ENCODE results near the gene SCART1.
"Not testable (repeated sequence)": the region's sequence is repeated elsewhere in the genome, so short reads cannot be mapped to it uniquely, and the experiment has no call there.

SCART1 gene

GRCh38 chr10:133456041-133456951 lies 2.6 kb downstream of the SCART1 start:
- no peak for DNase-seq

GRCh38 chr10:133457100-133457841 lies 3.5 kb downstream of the SCART1 start:
- DNase-seq, result no peak

- DNase-seq, result no peak
Observed at GRCh38 chr10:133458021-133458709, 4.4 kb downstream of the SCART1 start.

GRCh38 chr10:133458710-133459453 lies 5.1 kb downstream of the SCART1 start:
- no peak for DNase-seq

- DNase-seq, result no peak
Observed at GRCh38 chr10:133459454-133460207, 5.9 kb downstream of the SCART1 start.

- no peak for DNase-seq
Observed at GRCh38 chr10:133460208-133460769, 6.5 kb downstream of the SCART1 start.

GRCh38 chr10:133461027-133461426 lies 7.3 kb downstream of the SCART1 start:
- no peak for DNase-seq

- no peak for DNase-seq
Observed at GRCh38 chr10:133461841-133462240, 8.1 kb downstream of the SCART1 start.

- no peak for DNase-seq
Observed at GRCh38 chr10:133462512-133463305, 9.0 kb downstream of the SCART1 start.

- DNase-seq, result no peak
Observed at GRCh38 chr10:133464582-133465031, 10.9 kb downstream of the SCART1 start.

- DNase-seq, result no peak
Observed at GRCh38 chr10:133465191-133465949, 11.6 kb downstream of the SCART1 start.

- no peak for DNase-seq
Observed at GRCh38 chr10:133465950-133466474, 12.3 kb downstream of the SCART1 start.

- DNase-seq, result no peak
Observed at GRCh38 chr10:133466683-133467275, 13.0 kb downstream of the SCART1 start.

- no peak for DNase-seq
Observed at GRCh38 chr10:133467286-133467911, 13.7 kb downstream of the SCART1 start.

- DNase-seq, result not testable (repeated sequence)
Observed at GRCh38 chr10:133469205-133469604, 15.5 kb downstream of the SCART1 start.

GRCh38 chr10:133471300-133472109 lies 17.8 kb downstream of the SCART1 start:
- no peak for DNase-seq

- no peak for DNase-seq
Observed at GRCh38 chr10:133473270-133473669, 19.5 kb downstream of the SCART1 start.

GRCh38 chr10:133474027-133474426 lies 20.3 kb downstream of the SCART1 start:
- DNase-seq, result no peak

Measured in suppressor macrophage treated with lipopolysaccharide for 1 hour (primary cell).